SK-N-SH (cell line): ENCODE measurements around the gene DYNC2LI1. TPM values are rescaled to one million over a fixed set of nuclear protein-coding genes. Genes with fewer than 3 reads are reported as not detected.

Source experiments
- polyA plus RNA-seq, 3 experiments: library from polyadenylated mRNA; depleted of rRNA; stranded (reverse); fragments of >200 nt; gene quantifications; 2 replicates each; pipeline ENCODE4 v1.2.3, GENCODE V29; 2012
- small RNA-seq, 7 experiments: library from RNA; depleted of rRNA; stranded (forward); fragments of <200 nt; gene quantifications; one replicate each; pipeline ENCODE3, GENCODE V24; 2012

DYNC2LI1 gene
- polyA plus RNA-seq, 1 of the 3 experiments (the other 2 are of a cell fraction) = 20.4 TPM

Small RNAs within 50 kb of the gene (small RNA-seq; reads per million reads assigned to genes)
- gene RN7SKP66 = 0 reads per million in 7 experiments

Other genes with a start within 250 kb of the DYNC2LI1 start
- 17.1 and 25.6 TPM in 2 replicates for gene THADA, start 178.0 kb upstream of the DYNC2LI1 start, polyA plus RNA-seq (2012; rRNA removed)
- gene PLEKHH2, start 136.8 kb upstream of the DYNC2LI1 start, polyA plus RNA-seq (2012; rRNA removed) = 1.9 and 3.1 TPM in 2 replicates
- 2.6 and 3.1 TPM in 2 replicates for gene C1GALT1C1L, start 97.6 kb upstream of the DYNC2LI1 start, polyA plus RNA-seq (2012; rRNA removed)
- gene ABCG5, start 64.8 kb downstream of the DYNC2LI1 start, polyA plus RNA-seq (2012; rRNA removed) = not detected in 2 replicates
- not detected in 2 replicates for gene ABCG8, start 64.9 kb downstream of the DYNC2LI1 start, polyA plus RNA-seq (2012; rRNA removed)
- gene LRPPRC, start 221.9 kb downstream of the DYNC2LI1 start, polyA plus RNA-seq (2012; rRNA removed) = 31.4 and 38.8 TPM in 2 replicates